Liver (tissue), 9 donors: ENCODE results near the gene ST6GALNAC4. TPM values are rescaled to one million over a fixed set of nuclear protein-coding genes. Genes with fewer than 3 reads are reported as not detected.
A peak's percentile ranks its signal among the peaks of the same experiment; 100 is the strongest.

Experiments
- DNase-seq: peaks from one replicate; pipeline ENCODE4 v3.0.0-alpha.2; 2017; ENCODE audit warnings: low spot score
- H3K27ac ChIP-seq, 2 donors: one replicate each; pipeline ENCODE4 v1.7.0; 2013; ENCODE audit warnings: inconsistent platforms in 2 of 2, low read length in 2 of 2, control low read depth in 1 of 2, low read depth in 1 of 2, mild to moderate bottlenecking in 1 of 2
- H3K27me3 ChIP-seq, 4 donors: one replicate each; pipeline versions ENCODE4 v1.6.1 to v1.7.0; 2013; ENCODE audit warnings: low read length in 3 of 4, inconsistent platforms in 1 of 4, mild to moderate bottlenecking in 1 of 4, moderate library complexity in 1 of 4; ENCODE audit not compliant: control insufficient read depth in 4 of 4, insufficient read depth in 4 of 4
- H3K36me3 ChIP-seq, 4 donors: one replicate each; pipeline versions ENCODE4 v1.6.1 to v1.7.0; 2013; ENCODE audit warnings: low read length in 3 of 4, mild to moderate bottlenecking in 3 of 4, low read depth in 1 of 4, moderate library complexity in 1 of 4; ENCODE audit not compliant: control insufficient read depth in 4 of 4, insufficient read depth in 3 of 4
- H3K4me1 ChIP-seq, 4 donors: one replicate each; pipeline versions ENCODE4 v1.6.1 to v1.7.0; 2013; ENCODE audit warnings: low read length in 3 of 4, mild to moderate bottlenecking in 3 of 4, moderate library complexity in 1 of 4; ENCODE audit not compliant: control insufficient read depth in 4 of 4, insufficient read depth in 4 of 4
- H3K4me3 ChIP-seq, 3 donors: one replicate each; pipeline versions ENCODE4 v1.6.1 to v1.7.0; 2013; ENCODE audit warnings: low read length in 3 of 3, control low read depth in 1 of 3, low read depth in 1 of 3, mild to moderate bottlenecking in 1 of 3
- H3K9ac ChIP-seq, 2 donors: one replicate each; pipeline ENCODE4 v1.7.0; 2013; ENCODE audit warnings: low read length in 2 of 2, mild to moderate bottlenecking in 2 of 2, moderate library complexity in 2 of 2, control low read depth in 1 of 2, low read depth in 1 of 2
- H3K9me3 ChIP-seq, 4 donors: one replicate each; pipeline versions ENCODE4 v1.6.1 to v1.7.0; 2013; ENCODE audit warnings: low read length in 3 of 4; ENCODE audit not compliant: control insufficient read depth in 4 of 4
- EGR1 ChIP-seq, 2 donors: IDR thresholded peaks; 2 replicates each; pipeline ENCODE4 v1.6.1; 2016 to 2018; ENCODE audit warnings: antibody characterized with exemption in 2 of 2, low read depth in 2 of 2
- FOXA1 ChIP-seq: IDR thresholded peaks from 2 replicates; pipeline ENCODE4 v1.6.1; 2016; ENCODE audit warnings: antibody characterized with exemption
- FOXA2 ChIP-seq: IDR thresholded peaks from 2 replicates; pipeline ENCODE4 v1.6.1; 2016; ENCODE audit warnings: antibody characterized with exemption
- GABPA ChIP-seq, 2 donors: IDR thresholded peaks in 1 of 2; conservative IDR thresholded peaks in 1 of 2; 2 replicates each; pipeline ENCODE4 v1.6.1; 2016; ENCODE audit warnings: antibody characterized with exemption in 2 of 2, mild to moderate bottlenecking in 1 of 2, moderate library complexity in 1 of 2
- HNF4A ChIP-seq, 2 donors: conservative IDR thresholded peaks; 2 replicates each; pipeline ENCODE4 v1.6.1; 2016; ENCODE audit warnings: antibody characterized with exemption in 2 of 2, mild to moderate bottlenecking in 2 of 2
- RAD21 ChIP-seq, 2 donors: IDR thresholded peaks; 2 replicates each; pipeline ENCODE4 v1.6.1; 2016; ENCODE audit warnings: antibody characterized with exemption in 2 of 2, mild to moderate bottlenecking in 2 of 2
- SP1 ChIP-seq: IDR thresholded peaks from 2 replicates; pipeline ENCODE4 v1.6.1; 2018; ENCODE audit warnings: antibody characterized with exemption, mild to moderate bottlenecking
- YY1 ChIP-seq: IDR thresholded peaks from 2 replicates; pipeline ENCODE4 v1.6.1; 2016; ENCODE audit warnings: antibody characterized with exemption, mild to moderate bottlenecking
- WGBS: extraction: QIAGEN DNeasy Blood & Tissue Kit; methylation state at CpG from one replicate; pipeline ENCODE4 v1.1.7; 2013; 5-methylcytosine and 5-hydroxymethylcytosine counted together
- polyA plus RNA-seq, 2 donors: library from polyadenylated mRNA; stranded (reverse) in 1 of 2; unstranded in 1 of 2; fragments of 200-250 nt in 1 of 2; fragments of >200 nt in 1 of 2; fragmentation: Nextera tagmentation in 1 of 2; extraction: Ambion mirVana in 1 of 2; gene quantifications; one replicate each; pipeline versions ENCODE4 v1.2.1 to v1.2.3, GENCODE V29; 2013 to 2015
- total RNA-seq, 2 donors: library from RNA; depleted of rRNA; stranded (reverse); fragments of >200 nt; gene quantifications; one replicate each; pipeline ENCODE4 v1.2.3, GENCODE V29; 2014
- TF ChIP-seq, protein P1 (sequence below): IDR thresholded peaks from 2 replicates; pipeline ENCODE4 v1.6.1; 2016; ENCODE audit warnings: antibody characterized with exemption
- TF ChIP-seq, protein P2 (sequence below): IDR thresholded peaks from 2 replicates; pipeline ENCODE4 v1.6.1; 2016; ENCODE audit warnings: antibody characterized with exemption
- TF ChIP-seq, protein P3 (sequence below): fragments of 150-350 bp; IDR thresholded peaks from 2 replicates; pipeline ENCODE4 v1.5.1; 2017; ENCODE audit warnings: improper control_type of control experiment, low read depth, low read length; ENCODE audit not compliant: missing input control
- donor health status: healthy.
- donor health status: healthy.
- donor health status: healthy.
- donor health status: healthy.
- donor health status: healthy.

ST6GALNAC4 gene, protein sequence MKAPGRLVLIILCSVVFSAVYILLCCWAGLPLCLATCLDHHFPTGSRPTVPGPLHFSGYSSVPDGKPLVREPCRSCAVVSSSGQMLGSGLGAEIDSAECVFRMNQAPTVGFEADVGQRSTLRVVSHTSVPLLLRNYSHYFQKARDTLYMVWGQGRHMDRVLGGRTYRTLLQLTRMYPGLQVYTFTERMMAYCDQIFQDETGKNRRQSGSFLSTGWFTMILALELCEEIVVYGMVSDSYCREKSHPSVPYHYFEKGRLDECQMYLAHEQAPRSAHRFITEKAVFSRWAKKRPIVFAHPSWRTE
- total RNA-seq (10 to 100 TPM in 1 of 2 donors, 1 to 10 TPM in 1; 4.5 to 83.7 TPM), polyA plus RNA-seq (10 to 100 TPM in 1 of 2 donors, 1 to 10 TPM in 1; 2.5 to 10.6 TPM)

DNA sequence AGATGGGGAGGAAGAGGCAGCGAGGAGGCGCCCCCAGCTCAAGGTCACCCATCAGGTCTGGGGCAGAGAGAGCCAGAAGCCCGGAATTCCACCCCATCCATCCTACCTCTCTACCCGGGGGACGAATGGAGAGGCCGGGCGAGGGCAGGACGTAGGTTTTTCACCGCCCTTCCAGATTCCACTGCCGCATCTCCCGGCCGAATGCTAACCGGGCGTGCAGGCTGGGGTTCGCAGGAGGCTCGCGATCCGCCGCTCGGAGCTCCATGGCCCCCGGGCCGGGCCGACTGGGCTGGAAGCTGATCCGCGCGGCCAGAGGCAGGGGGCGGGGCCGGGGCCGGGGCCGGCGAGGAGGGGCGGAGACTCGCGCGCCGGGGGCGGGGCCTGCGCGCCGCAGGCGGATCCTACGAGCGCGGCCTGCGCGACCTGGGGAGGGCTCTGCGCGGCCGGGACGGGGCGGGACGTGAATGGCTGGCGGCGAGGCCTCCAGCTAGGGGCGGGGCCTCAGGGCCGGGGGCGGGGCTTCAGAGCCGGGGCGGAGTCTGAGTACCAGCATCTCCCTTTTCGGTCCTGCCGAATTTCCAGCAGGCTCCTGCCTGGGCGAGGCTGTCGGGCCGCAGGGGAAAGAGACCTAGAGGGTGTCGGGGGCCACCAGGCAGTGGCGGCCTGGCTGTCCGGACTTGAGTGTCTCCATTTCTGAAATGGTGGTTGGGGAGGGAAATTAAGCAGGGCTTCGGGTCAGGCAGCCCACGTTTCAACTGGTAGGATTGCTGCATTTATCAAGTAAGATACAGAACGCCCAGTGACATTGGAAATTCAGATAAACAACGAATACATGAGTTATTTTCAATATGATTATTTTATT, at the start of gene ST6GALNAC4:
Gene ST6GALNAC4, minus strand, starts transcription at position 322 of the 862 bp plus-strand sequence. CDS start 622 bp downstream, outside the sequence.
- 4% methylated on average over 71 of the region's 71 CpGs for WGBS

DNA sequence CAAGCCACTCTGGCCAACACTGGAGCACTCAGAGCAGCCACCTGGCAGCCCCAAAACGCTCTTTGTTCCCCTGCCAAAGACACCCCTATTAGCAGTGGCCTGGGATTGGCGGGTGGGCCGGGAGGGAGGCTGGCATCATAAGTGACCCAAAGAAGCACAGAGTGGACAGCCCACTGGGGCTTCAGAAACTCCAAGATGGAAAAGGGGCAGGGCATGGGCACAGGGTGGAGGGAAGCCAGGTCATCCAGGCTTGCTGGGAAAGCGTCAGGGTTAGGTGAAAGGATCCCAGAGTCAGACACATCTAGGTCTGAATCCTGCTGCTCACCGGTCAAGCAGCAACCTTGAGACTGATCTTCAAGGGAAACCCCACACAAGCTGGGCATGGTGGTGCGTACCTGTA, 49.1 kb upstream of the ST6GALNAC4 start:
- no peaks in the 10 kb centered on the region for H3K36me3 ChIP-seq
- 44% methylated on average over 6 of the region's 6 CpGs for WGBS
- H3K4me3 ChIP-seq, result no peak overlapping the region
- H3K27me3 ChIP-seq, result no peaks in the 10 kb centered on the region
- TF ChIP-seq EGR1 (IDR thresholded peaks at IDR 0.05; ENCODE audit: low read depth in 2 of 2) (no peak), RAD21 (IDR thresholded peaks at IDR 0.05) (no peak), FOXA1 (no peak), YY1 (no peak), FOXA2 (no peak), GABPA (IDR thresholded peaks at IDR 0.05 in 1 of 2, conservative IDR thresholded peaks at IDR 0.05 in 1 of 2) (no peak), HNF4A (conservative IDR thresholded peaks at IDR 0.05) (no peak)
- TF ChIP-seq, protein P1, sequence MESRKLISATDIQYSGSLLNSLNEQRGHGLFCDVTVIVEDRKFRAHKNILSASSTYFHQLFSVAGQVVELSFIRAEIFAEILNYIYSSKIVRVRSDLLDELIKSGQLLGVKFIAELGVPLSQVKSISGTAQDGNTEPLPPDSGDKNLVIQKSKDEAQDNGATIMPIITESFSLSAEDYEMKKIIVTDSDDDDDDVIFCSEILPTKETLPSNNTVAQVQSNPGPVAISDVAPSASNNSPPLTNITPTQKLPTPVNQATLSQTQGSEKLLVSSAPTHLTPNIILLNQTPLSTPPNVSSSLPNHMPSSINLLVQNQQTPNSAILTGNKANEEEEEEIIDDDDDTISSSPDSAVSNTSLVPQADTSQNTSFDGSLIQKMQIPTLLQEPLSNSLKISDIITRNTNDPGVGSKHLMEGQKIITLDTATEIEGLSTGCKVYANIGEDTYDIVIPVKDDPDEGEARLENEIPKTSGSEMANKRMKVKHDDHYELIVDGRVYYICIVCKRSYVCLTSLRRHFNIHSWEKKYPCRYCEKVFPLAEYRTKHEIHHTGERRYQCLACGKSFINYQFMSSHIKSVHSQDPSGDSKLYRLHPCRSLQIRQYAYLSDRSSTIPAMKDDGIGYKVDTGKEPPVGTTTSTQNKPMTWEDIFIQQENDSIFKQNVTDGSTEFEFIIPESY, result no peak
- TF ChIP-seq, protein P2, sequence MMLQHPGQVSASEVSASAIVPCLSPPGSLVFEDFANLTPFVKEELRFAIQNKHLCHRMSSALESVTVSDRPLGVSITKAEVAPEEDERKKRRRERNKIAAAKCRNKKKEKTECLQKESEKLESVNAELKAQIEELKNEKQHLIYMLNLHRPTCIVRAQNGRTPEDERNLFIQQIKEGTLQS, result no peak
- H3K4me1 ChIP-seq, result peaks cover 45 to 87% (median 72%) of the 10 kb centered on the region in 4 donors
- peak overlapping the region; percentile 85 to 90 for H3K27ac ChIP-seq
- no peak for DNase-seq
- no peaks in the 10 kb centered on the region for H3K9me3 ChIP-seq
- H3K9ac ChIP-seq, result peak overlapping the region; percentile 21 to 30

More for the DNA sequence above, at the start of gene ST6GALNAC4:
- peak; percentile 100 for DNase-seq
- peak within 1 kb of the TSS in 1 of 2 donors; percentile 28 for H3K9ac ChIP-seq
- H3K36me3 ChIP-seq, result no peaks in the 10 kb centered on the region
- peak within 1 kb of the TSS in 1 of 2 donors; percentile 13 for H3K27ac ChIP-seq
- peaks cover 7 to 36% (median 19%) of the 10 kb centered on the region in 4 donors for H3K4me1 ChIP-seq
- TF ChIP-seq, protein P3, sequence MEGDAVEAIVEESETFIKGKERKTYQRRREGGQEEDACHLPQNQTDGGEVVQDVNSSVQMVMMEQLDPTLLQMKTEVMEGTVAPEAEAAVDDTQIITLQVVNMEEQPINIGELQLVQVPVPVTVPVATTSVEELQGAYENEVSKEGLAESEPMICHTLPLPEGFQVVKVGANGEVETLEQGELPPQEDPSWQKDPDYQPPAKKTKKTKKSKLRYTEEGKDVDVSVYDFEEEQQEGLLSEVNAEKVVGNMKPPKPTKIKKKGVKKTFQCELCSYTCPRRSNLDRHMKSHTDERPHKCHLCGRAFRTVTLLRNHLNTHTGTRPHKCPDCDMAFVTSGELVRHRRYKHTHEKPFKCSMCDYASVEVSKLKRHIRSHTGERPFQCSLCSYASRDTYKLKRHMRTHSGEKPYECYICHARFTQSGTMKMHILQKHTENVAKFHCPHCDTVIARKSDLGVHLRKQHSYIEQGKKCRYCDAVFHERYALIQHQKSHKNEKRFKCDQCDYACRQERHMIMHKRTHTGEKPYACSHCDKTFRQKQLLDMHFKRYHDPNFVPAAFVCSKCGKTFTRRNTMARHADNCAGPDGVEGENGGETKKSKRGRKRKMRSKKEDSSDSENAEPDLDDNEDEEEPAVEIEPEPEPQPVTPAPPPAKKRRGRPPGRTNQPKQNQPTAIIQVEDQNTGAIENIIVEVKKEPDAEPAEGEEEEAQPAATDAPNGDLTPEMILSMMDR, result no peak
- peak; percentile 16 for TF ChIP-seq SP1
- no peaks in the 10 kb centered on the region for H3K9me3 ChIP-seq
- no peaks in the 10 kb centered on the region for H3K27me3 ChIP-seq
- peak within 1 kb of the TSS; percentile 25 to 69 (median 61) for H3K4me3 ChIP-seq
